BLaER1 (cell line): ENCODE results near the gene QPRT.

Source experiments
- H3K27ac ChIP-seq: shearing (Covaris generic); formaldehyde crosslinking; 2 replicates; pipeline ENCODE4 v1.8.1; 2022
- H3K27me3 ChIP-seq: shearing (Covaris generic); formaldehyde crosslinking; 2 replicates; pipeline ENCODE4 v1.8.1; 2022
- H3K36me3 ChIP-seq: shearing (Covaris generic); formaldehyde crosslinking; 2 replicates; pipeline ENCODE4 v1.8.1; 2022
- H3K4me1 ChIP-seq: shearing (Covaris generic); formaldehyde crosslinking; 2 replicates; pipeline ENCODE4 v1.8.1; 2022
- H3K4me2 ChIP-seq: shearing (Covaris generic); formaldehyde crosslinking; 2 replicates; pipeline ENCODE4 v1.8.1; 2022
- H3K4me3 ChIP-seq: shearing (Covaris generic); formaldehyde crosslinking; 2 replicates; pipeline ENCODE4 v1.8.1; 2022
- H3K9ac ChIP-seq: shearing (Covaris generic); formaldehyde crosslinking; 2 replicates; pipeline ENCODE4 v1.8.1; 2022
- H3K9me3 ChIP-seq: shearing (Covaris generic); formaldehyde crosslinking; 2 replicates; pipeline ENCODE4 v1.8.1; 2022
- H4K20me1 ChIP-seq: shearing (Covaris generic); formaldehyde crosslinking; 2 replicates; pipeline ENCODE4 v1.8.1; 2022
- Cebpa-rat ChIP-seq: shearing (Covaris generic); IDR thresholded peaks from 2 replicates; pipeline ENCODE4 v1.8.1; 2022

The QPRT gene

DNA sequence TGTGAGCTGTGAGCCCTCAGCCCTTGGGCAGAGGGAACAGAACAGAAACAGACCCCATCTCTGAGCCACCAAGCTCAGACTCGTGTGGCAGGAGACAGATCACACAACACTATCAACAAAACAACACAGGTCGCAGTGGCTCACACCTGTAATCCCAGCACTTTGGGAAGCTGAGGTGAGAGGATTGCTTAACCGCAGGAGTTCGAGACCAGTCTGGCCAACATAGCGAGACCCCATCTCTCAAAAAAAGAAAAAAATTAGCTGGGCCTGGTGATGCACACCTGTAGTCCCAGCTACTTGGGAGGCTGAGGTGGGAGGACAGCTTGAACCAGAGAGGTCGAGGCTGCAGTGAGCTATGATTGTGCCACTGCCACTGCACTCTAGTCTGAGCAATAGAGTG is 5.5 kb upstream of the QPRT start:
- no peak overlapping the region for H3K4me3 ChIP-seq
- no peaks in the 10 kb centered on the region for H3K9me3 ChIP-seq
- TF ChIP-seq Cebpa-rat = no peak
- peak overlapping the region; percentile 63 for H3K9ac ChIP-seq
- H4K20me1 ChIP-seq = peaks cover 32% of the 10 kb centered on the region
- peak overlapping the region; percentile 79 for H3K27ac ChIP-seq
- H3K36me3 ChIP-seq = peaks cover 32% of the 10 kb centered on the region
- H3K27me3 ChIP-seq = no peaks in the 10 kb centered on the region
- H3K4me1 ChIP-seq = peaks cover 100% of the 10 kb centered on the region
- H3K4me2 ChIP-seq = peak overlapping the region; percentile 72

DNA sequence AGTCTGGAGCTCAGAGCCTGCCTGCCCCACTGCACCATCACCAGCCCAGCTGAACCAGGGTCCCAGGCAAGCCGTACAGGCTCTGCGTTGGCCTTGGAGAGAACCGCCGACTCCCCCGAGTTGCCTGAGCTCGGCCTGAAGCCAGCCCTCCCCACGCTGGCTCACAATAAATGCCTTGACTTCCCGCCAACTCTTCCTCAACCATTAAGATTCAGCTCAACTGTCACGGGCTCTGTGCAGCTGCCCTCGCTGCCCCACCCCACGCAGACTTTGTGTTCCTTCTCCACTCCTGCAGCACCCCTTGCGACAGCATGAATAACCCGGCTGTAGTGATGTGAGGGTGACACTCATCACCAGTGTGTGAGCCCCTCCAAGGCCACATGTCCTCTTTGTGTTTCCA is 4.8 kb upstream of the QPRT start:
- H3K9ac ChIP-seq = peak overlapping the region; percentile 63
- H4K20me1 ChIP-seq = peaks cover 25% of the 10 kb centered on the region; the same call in 1 of the 2 replicates
- no peaks in the 10 kb centered on the region for H3K27me3 ChIP-seq
- H3K36me3 ChIP-seq = peaks cover 25% of the 10 kb centered on the region
- no peak for TF ChIP-seq Cebpa-rat
- peak overlapping the region; percentile 72 for H3K4me2 ChIP-seq
- no peaks in the 10 kb centered on the region for H3K9me3 ChIP-seq
- peak overlapping the region; percentile 79 for H3K27ac ChIP-seq
- no peak overlapping the region for H3K4me3 ChIP-seq
- peaks cover 97% of the 10 kb centered on the region for H3K4me1 ChIP-seq

DNA sequence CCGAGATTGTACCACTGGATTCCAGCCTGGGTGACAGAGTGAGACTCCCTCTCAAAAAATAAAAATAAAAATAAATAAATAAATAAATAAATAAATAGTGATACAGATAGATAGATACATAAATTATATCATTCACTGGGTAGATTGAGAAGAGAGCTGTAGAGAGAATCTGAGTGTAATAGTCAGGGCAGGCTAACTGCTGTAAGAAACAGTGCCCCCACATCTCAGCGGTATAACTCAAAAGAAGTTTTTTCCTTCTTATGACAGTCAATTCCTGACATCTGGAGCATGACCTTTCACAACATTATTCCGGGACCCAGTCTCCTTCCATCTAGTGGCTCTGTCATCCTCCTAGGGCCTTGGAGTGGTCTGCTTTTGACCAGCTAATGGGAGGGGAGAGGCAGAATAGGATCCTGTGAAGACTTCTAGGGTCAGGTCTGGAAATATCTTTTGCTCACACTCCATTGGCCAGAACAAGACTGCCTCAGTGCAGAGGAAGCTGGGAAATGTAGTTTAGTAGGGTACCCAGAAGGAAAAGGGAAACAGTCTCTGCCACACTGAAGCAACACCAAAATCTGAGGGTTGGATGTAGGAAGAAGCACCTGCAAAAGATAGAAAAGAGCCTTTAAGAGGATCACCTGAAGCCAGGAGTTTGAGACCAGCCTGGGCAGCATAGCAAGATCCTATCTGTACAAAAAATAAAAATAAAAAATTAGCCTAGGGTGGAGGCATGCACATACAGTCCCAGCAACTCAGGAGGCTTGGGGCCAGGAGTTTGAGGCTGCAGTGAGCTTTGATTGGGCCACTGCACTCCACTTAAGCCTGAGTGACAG is 3.0 kb upstream of the QPRT start:
- H3K4me1 ChIP-seq = peaks cover 90% of the 10 kb centered on the region
- no peak overlapping the region for H3K4me3 ChIP-seq
- H3K9ac ChIP-seq = peak overlapping the region; percentile 12; the same call in 1 of the 2 replicates
- no peaks in the 10 kb centered on the region for H3K9me3 ChIP-seq
- H3K4me2 ChIP-seq = peak overlapping the region; percentile 83; the same call in 1 of the 2 replicates
- H3K27me3 ChIP-seq = no peaks in the 10 kb centered on the region
- no peak for TF ChIP-seq Cebpa-rat
- H3K27ac ChIP-seq = peak overlapping the region; percentile 87; the same call in 1 of the 2 replicates
- peaks cover 10% of the 10 kb centered on the region for H3K36me3 ChIP-seq
- peaks cover 7% of the 10 kb centered on the region; the same call in 1 of the 2 replicates for H4K20me1 ChIP-seq

DNA sequence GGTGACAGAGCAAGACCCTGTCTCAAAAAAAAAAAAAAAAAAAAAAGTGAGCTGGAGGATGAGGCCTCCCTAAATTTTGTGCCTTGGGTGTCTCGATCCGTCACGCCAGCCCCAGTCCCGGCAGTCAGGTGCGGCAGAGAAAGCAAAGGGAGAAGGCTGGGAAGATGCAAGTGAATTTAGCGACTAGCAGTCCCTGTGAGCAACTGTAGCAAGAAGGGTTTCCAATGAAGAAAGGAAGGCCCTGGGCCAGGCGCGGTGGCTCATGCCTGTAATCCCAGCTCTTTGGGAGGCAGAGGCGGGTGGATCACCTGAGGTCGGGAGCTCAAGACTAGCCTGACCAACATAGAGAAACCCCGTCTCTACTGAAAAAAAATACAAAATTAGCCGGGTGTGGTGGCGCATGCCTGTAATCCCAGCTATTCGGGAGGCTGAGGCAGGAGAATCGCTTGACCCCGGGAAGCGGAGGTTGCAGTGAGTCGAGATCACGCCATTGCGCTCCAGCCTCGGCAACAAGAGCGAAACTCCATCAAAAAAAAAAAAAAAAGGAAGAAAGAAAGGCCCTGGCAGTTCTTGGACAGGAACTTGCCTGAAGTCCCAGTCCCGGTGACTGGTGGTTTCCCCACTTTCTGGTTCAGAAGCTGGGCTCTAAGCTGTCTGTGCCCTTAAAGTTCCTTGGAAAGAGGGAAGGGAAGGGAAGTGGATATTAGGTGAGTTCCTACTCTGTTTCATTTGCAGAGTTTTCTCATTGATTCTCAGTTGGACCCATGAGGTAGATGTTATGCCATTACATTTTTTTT is 1.8 kb upstream of the QPRT start:
- H3K4me1 ChIP-seq = peaks cover 90% of the 10 kb centered on the region
- H3K4me3 ChIP-seq = no peak overlapping the region
- 0 out of 2 replicates have a peak, but pooled peaks cover 4% of the 10 kb centered on the region for H3K36me3 ChIP-seq
- H3K9me3 ChIP-seq = no peaks in the 10 kb centered on the region
- H3K9ac ChIP-seq = peak overlapping the region; percentile 50; the same call in 1 of the 2 replicates
- H3K27ac ChIP-seq = peak overlapping the region; percentile 87
- peak overlapping the region; percentile 83 for H3K4me2 ChIP-seq
- no peak for TF ChIP-seq Cebpa-rat
- no peaks in the 10 kb centered on the region for H4K20me1 ChIP-seq
- H3K27me3 ChIP-seq = no peaks in the 10 kb centered on the region

DNA sequence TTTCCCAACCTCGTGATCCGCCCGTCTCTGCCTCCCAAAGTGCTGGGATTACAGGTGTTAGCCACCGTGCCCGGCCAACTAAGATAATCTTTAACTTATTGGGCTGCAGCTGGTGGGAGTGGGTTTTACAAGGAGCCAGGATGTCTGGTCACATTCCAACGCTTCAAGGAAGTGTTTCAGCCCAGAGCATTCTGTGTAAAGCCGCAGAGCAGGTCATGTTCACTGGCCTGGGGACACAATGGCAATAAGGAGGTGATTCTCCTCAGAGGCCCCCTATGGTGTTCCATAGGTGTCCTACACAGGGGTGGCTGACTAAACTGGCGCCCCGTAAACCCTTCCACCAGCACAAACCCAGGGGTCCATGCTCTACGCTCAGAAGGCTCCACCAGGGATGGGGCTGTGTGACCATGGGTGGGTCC is 1.2 kb downstream of the QPRT start:
- peaks cover 87% of the 10 kb centered on the region for H3K4me1 ChIP-seq
- H4K20me1 ChIP-seq = no peaks in the 10 kb centered on the region
- H3K36me3 ChIP-seq = peaks cover 25% of the 10 kb centered on the region
- H3K4me2 ChIP-seq = peak overlapping the region; percentile 83
- H3K4me3 ChIP-seq = peak overlapping the region; percentile 64
- H3K9me3 ChIP-seq = no peaks in the 10 kb centered on the region
- peak overlapping the region; percentile 76 for H3K9ac ChIP-seq
- H3K27me3 ChIP-seq = no peaks in the 10 kb centered on the region
- peak overlapping the region; percentile 87 for H3K27ac ChIP-seq
- TF ChIP-seq Cebpa-rat = no peak

DNA sequence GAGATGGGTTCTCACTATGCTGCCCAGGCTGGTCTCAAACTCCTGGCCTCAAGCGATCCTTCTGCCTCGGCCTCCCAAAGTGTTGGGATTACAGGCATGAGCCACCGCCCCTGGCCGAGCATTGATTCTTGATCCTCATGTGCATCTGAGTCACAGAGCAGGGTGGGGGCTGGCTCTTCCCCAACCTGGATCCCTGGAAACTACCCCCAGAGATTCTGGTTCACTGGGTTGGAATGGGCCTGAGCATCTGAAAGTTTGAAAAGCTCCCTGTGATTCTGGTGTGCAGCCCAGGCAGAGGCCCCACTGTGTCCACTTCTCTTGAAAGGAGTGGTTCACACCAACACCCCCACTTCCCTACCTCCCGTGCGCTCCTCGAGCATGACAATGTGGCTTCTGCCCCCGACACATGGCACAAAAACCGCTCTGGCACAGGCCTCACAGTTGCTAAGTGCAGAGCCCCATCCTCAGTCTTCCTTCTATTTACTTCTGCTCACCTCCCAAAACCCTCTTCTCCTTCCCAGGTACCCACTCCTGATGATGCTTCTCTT is 4.6 kb downstream of the QPRT start:
- Histone ChIP-seq H3K4me3 (no peak overlapping the region), H3K4me1 (peaks cover 83% of the 10 kb centered on the region), H3K9me3 (no peaks in the 10 kb centered on the region), H3K27me3 (no peaks in the 10 kb centered on the region), H3K27ac (peak overlapping the region; percentile 24; the same call in 1 of the 2 replicates), H3K4me2 (peak overlapping the region; percentile 57), H3K36me3 (peaks cover 35% of the 10 kb centered on the region), H3K9ac (no peak overlapping the region), H4K20me1 (no peaks in the 10 kb centered on the region)
- no peak for TF ChIP-seq Cebpa-rat

DNA sequence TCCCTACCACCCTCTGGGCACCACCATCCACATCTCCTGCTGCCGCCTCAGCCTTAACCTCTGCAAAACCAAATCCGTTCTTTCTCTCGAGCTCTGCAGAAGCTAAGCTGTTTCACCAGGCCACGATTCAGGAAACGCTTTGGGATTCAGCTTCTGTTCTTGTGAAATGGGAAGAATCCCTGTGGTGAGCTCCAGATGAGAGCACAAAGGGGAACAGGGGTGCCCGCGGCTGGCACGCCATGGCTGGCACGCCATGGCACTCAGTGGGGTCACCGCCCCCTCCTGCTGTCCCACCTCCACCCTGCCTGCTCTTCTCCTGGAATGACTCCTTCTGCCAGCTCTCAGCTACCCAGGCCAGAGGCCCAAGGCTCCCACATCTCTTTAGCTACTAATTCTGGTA is 5.7 kb downstream of the QPRT start:
- H3K27ac ChIP-seq = peak overlapping the region; percentile 20; the same call in 1 of the 2 replicates
- peaks cover 38% of the 10 kb centered on the region for H3K36me3 ChIP-seq

DNA sequence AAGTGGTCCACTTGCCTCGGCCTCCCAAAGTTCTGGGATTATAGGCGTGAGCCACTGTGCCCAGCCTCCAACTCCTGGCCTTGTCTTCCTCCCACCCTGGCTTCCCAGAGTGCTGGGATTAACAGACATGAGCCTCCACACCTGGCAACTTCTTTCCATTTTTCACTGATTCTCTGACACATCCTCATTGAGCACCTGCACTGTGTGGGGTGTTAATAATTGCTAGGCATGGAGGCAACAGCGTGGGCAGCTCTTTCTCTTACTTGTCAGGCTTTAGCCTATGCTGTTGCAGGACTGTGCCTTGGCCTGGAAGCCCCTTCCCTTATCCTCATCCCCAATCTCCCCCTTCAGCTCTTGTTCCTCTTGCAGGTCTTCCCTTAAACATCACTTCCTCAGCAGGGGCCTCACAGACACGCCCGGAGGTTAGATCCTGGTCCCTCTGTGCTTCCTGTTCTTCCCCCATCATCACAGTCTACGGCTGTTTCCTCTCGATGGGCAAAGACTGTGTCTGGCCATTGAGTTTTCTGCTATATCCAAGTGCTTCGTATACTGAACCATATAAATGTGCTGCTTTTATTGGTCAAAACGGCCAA is 7.9 kb downstream of the QPRT start:
- H3K27ac ChIP-seq = peak overlapping the region; percentile 59
- TF ChIP-seq Cebpa-rat = no peak
- H3K27me3 ChIP-seq = no peaks in the 10 kb centered on the region
- H3K36me3 ChIP-seq = peaks cover 48% of the 10 kb centered on the region
- H3K4me3 ChIP-seq = no peak overlapping the region
- H4K20me1 ChIP-seq = no peaks in the 10 kb centered on the region
- peak overlapping the region; percentile 81 for H3K4me2 ChIP-seq
- peaks cover 68% of the 10 kb centered on the region for H3K4me1 ChIP-seq
- H3K9me3 ChIP-seq = 0 out of 2 replicates have a peak, but pooled peaks cover 8% of the 10 kb centered on the region
- peak overlapping the region; percentile 46 for H3K9ac ChIP-seq

More for the DNA sequence above, 5.7 kb downstream of the QPRT start:
- H3K9ac ChIP-seq = no peak overlapping the region
- no peak overlapping the region for H3K4me3 ChIP-seq
- H4K20me1 ChIP-seq = no peaks in the 10 kb centered on the region
- H3K4me1 ChIP-seq = peaks cover 80% of the 10 kb centered on the region
- TF ChIP-seq Cebpa-rat = no peak
- 0 out of 2 replicates have a peak, but pooled peaks cover 1% of the 10 kb centered on the region for H3K9me3 ChIP-seq
- no peaks in the 10 kb centered on the region for H3K27me3 ChIP-seq
- H3K4me2 ChIP-seq = peak overlapping the region; percentile 57; the same call in 1 of the 2 replicates

DNA sequence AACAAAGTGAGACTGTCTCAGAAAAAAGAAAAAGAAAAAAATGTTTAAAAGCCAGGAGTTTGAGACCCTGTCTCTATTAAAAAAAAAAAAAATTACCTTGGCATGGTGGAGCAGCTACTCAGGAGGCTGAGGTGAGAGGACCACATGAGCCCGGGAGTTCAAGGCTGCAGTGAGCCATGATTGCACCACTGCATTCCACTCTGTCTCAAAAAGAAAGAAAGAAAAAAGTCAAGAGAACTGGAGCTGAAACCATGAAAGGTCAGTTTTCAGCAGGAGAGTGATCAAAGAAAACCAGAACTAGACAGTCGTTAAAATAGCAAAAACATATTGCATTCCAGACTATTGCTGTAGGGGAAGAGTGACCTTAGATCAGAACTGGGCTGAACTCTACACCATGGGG is 8.8 kb downstream of the QPRT start:
- Histone ChIP-seq H4K20me1 (no peaks in the 10 kb centered on the region), H3K9me3 (0 out of 2 replicates have a peak, but pooled peaks cover 8% of the 10 kb centered on the region), H3K27ac (peak overlapping the region; percentile 59; the same call in 1 of the 2 replicates), H3K4me2 (peak overlapping the region; percentile 81), H3K4me3 (no peak overlapping the region), H3K4me1 (peaks cover 70% of the 10 kb centered on the region), H3K27me3 (no peaks in the 10 kb centered on the region), H3K9ac (0 out of 2 replicates have a peak overlapping the region, but pooled peaks have one; percentile 1), H3K36me3 (peaks cover 43% of the 10 kb centered on the region)
- no peak for TF ChIP-seq Cebpa-rat
